GM20431 (cell line): ENCODE measurements around the gene FGGY.
"Not testable (repeated sequence)": the region's sequence is repeated elsewhere in the genome, so short reads cannot be mapped to it uniquely, and the experiment has no call there.

Experiments
- in situ Hi-C: fragments of 300-500 bp; cut with MseI, MboI; formaldehyde crosslinking; loops from one replicate; pipeline ENCODE4 v1.15.0; 2020; ENCODE audit warnings: low sequenced_read_pairs; ENCODE audit not compliant: unreplicated experiment

Gene FGGY

GRCh38 chr1:59340411-59341307 is 43.8 kb downstream of the FGGY start:
- in situ Hi-C loops = no loop called here

GRCh38 chr1:59342801-59343575 is 46.1 kb downstream of the FGGY start:
- in situ Hi-C loops = no loop called here

- in situ Hi-C loops = no loop called here
Measured at GRCh38 chr1:59343576-59343840, 46.6 kb downstream of the FGGY start.

GRCh38 chr1:59345221-59345620 is 48.3 kb downstream of the FGGY start:
- in situ Hi-C loops = no loop called here

- in situ Hi-C loops = no loop called here
Measured at GRCh38 chr1:59346429-59346828, 49.5 kb downstream of the FGGY start.

- in situ Hi-C loops = no loop called here
Measured at GRCh38 chr1:59349101-59349500, 52.2 kb downstream of the FGGY start.

- in situ Hi-C loops = no loop called here
Measured at GRCh38 chr1:59350521-59350920, 53.6 kb downstream of the FGGY start.

- in situ Hi-C loops = no loop called here
Measured at GRCh38 chr1:59352065-59352464, 55.2 kb downstream of the FGGY start.

- in situ Hi-C loops = no loop called here
Measured at GRCh38 chr1:59353453-59353852, 56.6 kb downstream of the FGGY start.

GRCh38 chr1:59354239-59354638 is 57.3 kb downstream of the FGGY start:
- in situ Hi-C loops = not testable (repeated sequence)

GRCh38 chr1:59354709-59355337 is 57.9 kb downstream of the FGGY start:
- in situ Hi-C loops = no loop called here

GRCh38 chr1:59355361-59355760 is 58.5 kb downstream of the FGGY start:
- in situ Hi-C loops = no loop called here

GRCh38 chr1:59356627-59357026 is 59.7 kb downstream of the FGGY start:
- in situ Hi-C loops = no loop called here

GRCh38 chr1:59357645-59358320 is 60.9 kb downstream of the FGGY start:
- in situ Hi-C loops = no loop called here

- in situ Hi-C loops = no loop called here
Measured at GRCh38 chr1:59359325-59359724, 62.4 kb downstream of the FGGY start.

GRCh38 chr1:59360170-59360569 is 63.3 kb downstream of the FGGY start:
- in situ Hi-C loops = no loop called here

- in situ Hi-C loops = no loop called here
Measured at GRCh38 chr1:59360729-59361128, 63.8 kb downstream of the FGGY start.

- in situ Hi-C loops = no loop called here
Measured at GRCh38 chr1:59361766-59362165, 64.9 kb downstream of the FGGY start.

GRCh38 chr1:59364037-59364436 is 67.1 kb downstream of the FGGY start:
- in situ Hi-C loops = no loop called here

- in situ Hi-C loops = no loop called here
Measured at GRCh38 chr1:59366346-59366745, 69.5 kb downstream of the FGGY start.
